ENCODE results near the gene PSTPIP2.

GRCh38 chr18:46001892-46002291 is 70.2 kb downstream of the PSTPIP2 start:
- TF ChIP-seq POLR2A (IDR thresholded peaks at IDR 0.05) (no peak), CTCF (IDR thresholded peaks at IDR 0.05) (no peak)
